GM21515 (cell line): Measurements from ENCODE around the gene CASP7.

Experiments
- ATAC-seq: cut with Tn5 transposase; IDR thresholded peaks from one replicate; pipeline ENCODE4 v1.9.1; 2021; ENCODE audit not compliant: unreplicated experiment

Gene CASP7

GRCh38 chr10:113712024-113712423, 32.3 kb downstream of the CASP7 start:
- ATAC-seq = no peak

GRCh38 chr10:113712755-113713639, 33.3 kb downstream of the CASP7 start:
- no peak for ATAC-seq

GRCh38 chr10:113713640-113713982, 33.9 kb downstream of the CASP7 start:
- no peak for ATAC-seq

GRCh38 chr10:113716109-113716910, 36.6 kb downstream of the CASP7 start:
- no peak for ATAC-seq

- no peak for ATAC-seq
Observed at GRCh38 chr10:113718969-113719822, 39.5 kb downstream of the CASP7 start.

- no peak for ATAC-seq
Observed at GRCh38 chr10:113720386-113720785, 40.7 kb downstream of the CASP7 start.

- no peak for ATAC-seq
Observed at GRCh38 chr10:113732160-113732881, 52.6 kb downstream of the CASP7 start.

- no peak for ATAC-seq
Observed at GRCh38 chr10:113732966-113733365, 53.3 kb downstream of the CASP7 start.

GRCh38 chr10:113733635-113734034, 53.9 kb downstream of the CASP7 start:
- ATAC-seq = no peak

- peak; percentile 74 for ATAC-seq
Observed at GRCh38 chr10:113735913-113736312, 56.2 kb downstream of the CASP7 start.

GRCh38 chr10:113736576-113736975, 56.9 kb downstream of the CASP7 start:
- ATAC-seq = no peak

- ATAC-seq = no peak
Observed at GRCh38 chr10:113739031-113739430, 59.3 kb downstream of the CASP7 start.

GRCh38 chr10:113739577-113739976, 59.9 kb downstream of the CASP7 start:
- no peak for ATAC-seq

GRCh38 chr10:113740850-113741249, 61.1 kb downstream of the CASP7 start:
- ATAC-seq = no peak

- no peak for ATAC-seq
Observed at GRCh38 chr10:113742466-113742865, 62.8 kb downstream of the CASP7 start.

- ATAC-seq = no peak
Observed at GRCh38 chr10:113743594-113743993, 63.9 kb downstream of the CASP7 start.

- ATAC-seq = no peak
Observed at GRCh38 chr10:113745374-113745773, 65.7 kb downstream of the CASP7 start.

GRCh38 chr10:113746217-113746957, 66.7 kb downstream of the CASP7 start:
- ATAC-seq = no peak

- no peak for ATAC-seq
Observed at GRCh38 chr10:113751181-113751732, 71.5 kb downstream of the CASP7 start, which contains the start of gene PLEKHS1. TSS of gene PLEKHS1 (plus strand) at chr10:113751682. CDS start at chr10:113755278, 3,596 bp downstream.
